Astrocyte of the spinal cord (primary cell): ENCODE results near the gene WDR83.
"Not testable (repeated sequence)": the region's sequence is repeated elsewhere in the genome, so short reads cannot be mapped to it uniquely, and the experiment has no call there.

Source experiments
- DNase-seq: peaks from one replicate; pipeline ENCODE4 v3.0.0; 2011; ENCODE audit warnings: low read depth, low spot score
- H3K4me3 ChIP-seq: 2 replicates; pipeline ENCODE4 v1.5.1; 2011; ENCODE audit warnings: low read depth, mild to moderate bottlenecking, low read length, moderate library complexity
- in situ Hi-C: cut with HindIII; loops from 2 replicates; pipeline ENCODE4 v1.10.0; 2017; ENCODE audit warnings: low sequenced_read_pairs
- TF ChIP-seq, protein P1 (sequence below): IDR thresholded peaks from 2 replicates; pipeline ENCODE4 v1.5.1; 2012; ENCODE audit warnings: low read depth, mild to moderate bottlenecking, low read length, inconsistent platforms

Gene WDR83

DNA sequence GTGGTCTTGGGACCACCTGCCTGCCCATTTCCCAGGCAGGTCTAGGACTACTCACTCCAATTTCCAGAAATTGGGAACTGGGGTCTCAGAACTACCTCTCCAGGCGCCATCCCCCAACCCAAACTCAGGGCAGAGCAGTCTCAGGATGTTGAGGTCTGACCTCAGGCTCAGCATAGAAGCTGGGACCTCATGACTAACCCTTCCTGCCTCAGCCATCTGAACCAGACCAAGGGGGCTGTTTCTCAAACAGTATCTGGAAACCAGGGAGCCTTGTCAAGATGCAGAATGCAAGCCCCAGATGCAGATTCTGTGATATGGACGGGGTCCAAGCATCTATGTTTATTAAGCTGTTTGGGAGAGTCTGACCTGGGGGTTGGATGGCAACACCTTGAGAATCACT is 28.5 kb downstream of the WDR83 start:
- in situ Hi-C loops = no loop called here
- no peak for DNase-seq
- TF ChIP-seq, protein P1, sequence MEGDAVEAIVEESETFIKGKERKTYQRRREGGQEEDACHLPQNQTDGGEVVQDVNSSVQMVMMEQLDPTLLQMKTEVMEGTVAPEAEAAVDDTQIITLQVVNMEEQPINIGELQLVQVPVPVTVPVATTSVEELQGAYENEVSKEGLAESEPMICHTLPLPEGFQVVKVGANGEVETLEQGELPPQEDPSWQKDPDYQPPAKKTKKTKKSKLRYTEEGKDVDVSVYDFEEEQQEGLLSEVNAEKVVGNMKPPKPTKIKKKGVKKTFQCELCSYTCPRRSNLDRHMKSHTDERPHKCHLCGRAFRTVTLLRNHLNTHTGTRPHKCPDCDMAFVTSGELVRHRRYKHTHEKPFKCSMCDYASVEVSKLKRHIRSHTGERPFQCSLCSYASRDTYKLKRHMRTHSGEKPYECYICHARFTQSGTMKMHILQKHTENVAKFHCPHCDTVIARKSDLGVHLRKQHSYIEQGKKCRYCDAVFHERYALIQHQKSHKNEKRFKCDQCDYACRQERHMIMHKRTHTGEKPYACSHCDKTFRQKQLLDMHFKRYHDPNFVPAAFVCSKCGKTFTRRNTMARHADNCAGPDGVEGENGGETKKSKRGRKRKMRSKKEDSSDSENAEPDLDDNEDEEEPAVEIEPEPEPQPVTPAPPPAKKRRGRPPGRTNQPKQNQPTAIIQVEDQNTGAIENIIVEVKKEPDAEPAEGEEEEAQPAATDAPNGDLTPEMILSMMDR = no peak
- H3K4me3 ChIP-seq = no peak overlapping the region

DNA sequence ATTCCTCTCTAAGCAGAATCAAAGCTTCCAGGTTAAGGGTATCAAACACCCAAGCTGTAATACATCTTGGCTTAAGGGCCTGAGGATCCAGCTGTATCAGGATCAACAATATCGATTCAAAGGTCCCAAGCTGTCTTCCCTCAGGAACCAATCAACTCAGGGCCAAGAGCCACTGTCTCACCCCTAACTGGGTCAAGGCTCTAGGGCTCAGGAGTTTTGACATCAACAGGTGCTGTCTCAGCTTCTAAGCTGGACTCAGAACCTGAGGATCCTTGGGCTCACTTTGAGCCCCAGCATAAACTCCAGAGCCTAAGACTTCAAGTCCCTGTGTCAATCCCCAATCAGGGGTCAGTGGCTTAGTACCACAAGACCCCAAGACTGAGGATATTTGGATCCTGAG is 28.9 kb downstream of the WDR83 start:
- H3K4me3 ChIP-seq = peak overlapping the region; percentile 89
- DNase-seq = no peak
- in situ Hi-C loops = no loop called here
- TF ChIP-seq, protein P1 = no peak

DNA sequence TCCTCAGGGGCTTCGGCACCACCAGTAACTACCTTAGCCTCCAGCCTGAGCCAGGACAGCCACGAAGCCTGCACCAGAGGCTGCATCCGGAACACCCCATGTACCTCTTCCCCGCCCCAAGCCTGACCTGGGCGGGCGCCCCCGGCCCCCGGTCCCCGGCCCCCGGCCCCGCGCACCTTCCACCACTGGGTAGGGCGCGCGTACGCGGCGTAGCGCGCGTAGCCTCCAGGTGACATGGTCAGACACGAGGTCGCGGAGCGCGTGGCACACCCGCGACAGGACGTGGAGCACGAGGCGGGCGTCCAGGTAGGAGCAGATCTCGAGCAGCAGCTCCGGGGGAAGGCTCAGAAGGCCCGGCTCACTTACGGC is 29.4 kb downstream of the WDR83 start:
- in situ Hi-C loops = no loop called here

DNA sequence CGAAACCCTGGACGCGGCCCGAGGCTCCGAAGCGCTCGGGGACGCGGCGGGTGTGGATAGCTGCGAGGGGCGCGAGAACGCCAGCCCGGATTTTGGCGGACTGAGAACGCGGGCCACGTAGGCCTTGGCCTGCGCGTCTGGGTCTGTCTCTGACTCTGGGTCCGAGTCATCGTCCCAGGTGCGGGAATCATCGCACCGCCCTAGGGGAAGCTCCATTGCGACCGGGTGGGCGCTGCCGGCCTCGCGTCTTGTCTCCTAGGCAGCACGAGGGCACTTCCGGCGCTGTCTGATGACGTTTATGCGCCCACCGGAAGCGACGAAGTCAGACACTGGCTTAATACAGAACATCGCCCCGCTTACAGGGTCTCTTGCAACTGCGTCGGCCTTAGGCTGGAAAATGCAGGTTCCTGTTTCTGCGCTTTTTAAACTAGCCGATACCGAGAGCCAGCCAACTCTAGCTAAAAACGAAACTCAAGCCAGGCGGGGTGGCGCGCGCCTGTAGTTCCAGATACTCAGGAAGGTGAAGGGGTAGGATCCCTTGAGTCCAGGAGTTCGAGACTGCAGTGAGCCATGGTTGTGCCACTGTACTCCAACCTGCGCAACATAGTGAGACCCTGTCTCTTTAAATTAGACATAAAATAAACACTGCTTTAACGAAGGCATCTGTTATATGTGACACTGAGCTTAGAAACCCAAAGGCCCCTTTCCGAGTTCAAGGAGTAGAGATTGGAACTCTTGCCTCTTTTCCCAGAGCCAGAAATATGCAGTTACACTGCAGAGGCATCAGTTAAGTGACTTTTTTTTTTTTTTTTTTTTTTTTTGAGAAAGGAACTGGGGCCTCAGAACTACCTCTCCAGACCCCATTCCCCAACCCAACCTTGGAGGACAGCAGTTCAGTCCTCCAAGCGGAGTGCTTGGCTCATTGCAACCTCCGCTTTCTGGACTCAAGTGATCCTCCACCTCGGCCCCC is 30.0 kb downstream of the WDR83 start, which contains the start of gene FBXW9:
TSS of gene FBXW9 (minus strand) at position 266 of the 970 bp plus-strand sequence. CDS start at position 216, 50 bp downstream.
- in situ Hi-C loops = no loop called here
- TF ChIP-seq, protein P1 = no peak
- DNase-seq = peak; percentile 96

More for the DNA sequence above, 29.4 kb downstream of the WDR83 start:
- peak overlapping the region; percentile 89 for H3K4me3 ChIP-seq
- TF ChIP-seq, protein P1 = no peak
- no peak for DNase-seq

DNA sequence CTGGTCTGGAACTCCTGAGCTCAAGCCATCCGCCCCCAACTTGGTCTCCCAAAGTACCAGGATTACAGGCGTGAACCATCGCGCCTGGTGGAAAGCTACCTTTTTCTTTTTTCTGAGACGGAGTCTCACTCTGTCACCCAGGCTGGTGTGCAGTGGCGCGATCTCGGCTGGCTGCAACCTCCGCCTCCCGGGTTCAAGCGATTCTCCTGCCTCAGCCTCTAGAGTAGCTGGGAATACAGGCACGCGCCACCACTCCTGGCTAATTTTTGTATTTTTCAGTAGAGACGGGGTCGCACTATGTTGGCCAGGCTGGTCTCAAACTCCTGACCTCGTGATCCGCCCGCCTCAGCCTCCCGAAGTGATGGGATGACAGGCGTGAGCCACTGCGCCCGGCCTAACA is 30.8 kb downstream of the WDR83 start:
- H3K4me3 ChIP-seq, DNase-seq, in situ Hi-C loops: not testable (repeated sequence)

More for the DNA sequence above, 30.0 kb downstream of the WDR83 start, which contains the start of gene FBXW9:
- H3K4me3 ChIP-seq = peak within 1 kb of the TSS; percentile 89

DNA sequence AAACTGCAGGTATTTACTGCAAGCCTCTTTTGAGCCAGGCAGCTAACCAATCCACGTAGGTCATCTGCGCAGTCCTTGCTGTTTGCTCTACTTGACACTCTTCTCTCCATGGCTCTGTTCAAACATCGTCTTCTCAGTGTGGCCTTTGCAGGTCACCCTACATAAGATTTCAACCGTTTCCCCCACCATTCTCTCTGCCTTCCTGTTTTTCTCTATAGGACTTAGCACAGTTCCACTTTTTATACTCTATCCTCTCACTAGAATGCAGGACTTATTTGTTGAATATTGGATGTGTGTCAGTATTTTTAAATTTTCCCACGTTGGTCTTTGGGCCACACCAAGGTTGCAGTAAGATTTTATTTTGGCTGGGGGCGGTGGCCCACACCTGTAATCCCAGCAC is 31.5 kb downstream of the WDR83 start:
- no peak for DNase-seq
- H3K4me3 ChIP-seq = no peak overlapping the region
- TF ChIP-seq, protein P1 = no peak
- in situ Hi-C loops = no loop called here
